ENCODE data around the gene ARHGAP24.
"Not testable (repeated sequence)": the region's sequence is repeated elsewhere in the genome, so short reads cannot be mapped to it uniquely, and the experiment has no call there.

Gene ARHGAP24

DNA sequence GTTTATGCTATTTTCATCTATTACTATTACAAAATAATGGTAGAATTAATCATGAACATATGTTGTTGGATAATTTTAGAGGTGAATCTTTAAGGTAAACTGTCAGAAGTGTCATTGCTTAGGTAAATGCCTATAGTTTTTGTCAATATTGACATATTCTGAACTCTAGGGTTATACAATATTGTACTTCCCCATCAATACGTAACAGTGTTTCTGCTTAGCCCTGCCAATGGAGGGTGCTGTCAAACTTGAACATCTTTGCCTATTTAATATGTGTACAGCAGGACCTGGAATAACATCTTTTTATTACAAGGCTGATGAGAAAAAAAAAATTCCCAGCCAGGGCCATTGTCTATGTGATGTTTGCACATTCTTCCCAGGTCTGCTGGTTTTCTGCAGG, 40.8 kb downstream of the ARHGAP24 start:
- Histone ChIP-seq H3K36me3 (replicated peaks; ENCODE audit: insufficient read depth, low read length) (no peaks in the 10 kb centered on the region), H3K9ac (ENCODE audit: low read length) (no peak overlapping the region), H3K4me2 (ENCODE audit: low read depth, low read length) (no peak overlapping the region), H4K20me1 (ENCODE audit: insufficient read depth, low read length) (no peaks in the 10 kb centered on the region), H3K79me2 (ENCODE audit: low read length) (no peaks in the 10 kb centered on the region), H2AFZ (ENCODE audit: low read length) (no peak overlapping the region), H3K9me3 (replicated peaks; ENCODE audit: insufficient read depth, low read length) (no peaks in the 10 kb centered on the region), H3K4me1 (ENCODE audit: low read length) (no peaks in the 10 kb centered on the region), H3K4me3 (ENCODE audit: low read length) (no peak overlapping the region), H3F3A (ENCODE audit: insufficient read depth, low read length) (no peaks in the 10 kb centered on the region), H3K27ac (ENCODE audit: low read length) (no peak overlapping the region), H3K9me2 (replicated peaks; ENCODE audit: insufficient read depth, low read length) (no peaks in the 10 kb centered on the region), H3K27me3 (replicated peaks; ENCODE audit: insufficient read depth, low read length) (no peaks in the 10 kb centered on the region)
- TF ChIP-seq EZH2phosphoT487 (IDR thresholded peaks at IDR 0.05; ENCODE audit: low read length) (no peak), EZH2 (optimal IDR thresholded peaks at IDR 0.05; ENCODE audit: low read depth, low read length) (no peak)
- TF ChIP-seq, protein P1, sequence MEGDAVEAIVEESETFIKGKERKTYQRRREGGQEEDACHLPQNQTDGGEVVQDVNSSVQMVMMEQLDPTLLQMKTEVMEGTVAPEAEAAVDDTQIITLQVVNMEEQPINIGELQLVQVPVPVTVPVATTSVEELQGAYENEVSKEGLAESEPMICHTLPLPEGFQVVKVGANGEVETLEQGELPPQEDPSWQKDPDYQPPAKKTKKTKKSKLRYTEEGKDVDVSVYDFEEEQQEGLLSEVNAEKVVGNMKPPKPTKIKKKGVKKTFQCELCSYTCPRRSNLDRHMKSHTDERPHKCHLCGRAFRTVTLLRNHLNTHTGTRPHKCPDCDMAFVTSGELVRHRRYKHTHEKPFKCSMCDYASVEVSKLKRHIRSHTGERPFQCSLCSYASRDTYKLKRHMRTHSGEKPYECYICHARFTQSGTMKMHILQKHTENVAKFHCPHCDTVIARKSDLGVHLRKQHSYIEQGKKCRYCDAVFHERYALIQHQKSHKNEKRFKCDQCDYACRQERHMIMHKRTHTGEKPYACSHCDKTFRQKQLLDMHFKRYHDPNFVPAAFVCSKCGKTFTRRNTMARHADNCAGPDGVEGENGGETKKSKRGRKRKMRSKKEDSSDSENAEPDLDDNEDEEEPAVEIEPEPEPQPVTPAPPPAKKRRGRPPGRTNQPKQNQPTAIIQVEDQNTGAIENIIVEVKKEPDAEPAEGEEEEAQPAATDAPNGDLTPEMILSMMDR (IDR thresholded peaks at IDR 0.05; ENCODE audit: low read length), result no peak
- DNase-seq, result no peak

DNA sequence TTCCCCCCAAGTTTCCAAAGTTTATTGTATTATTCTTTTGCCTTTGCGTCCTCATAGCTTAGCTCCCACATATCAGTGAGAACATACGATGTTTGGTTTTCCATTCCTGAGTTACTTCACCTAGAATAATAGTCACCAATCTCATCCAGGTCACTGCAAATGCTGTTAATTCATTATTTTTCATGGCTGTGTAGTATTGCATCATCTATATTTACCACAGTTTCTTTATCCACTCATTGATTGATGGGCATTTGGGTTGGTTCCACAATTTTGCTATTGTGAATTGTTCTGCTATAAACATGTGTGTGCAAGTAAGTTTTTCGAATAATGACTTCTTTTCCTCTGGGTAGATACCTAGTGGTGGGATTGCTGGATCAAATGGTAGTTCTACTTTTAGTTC, 43.6 kb downstream of the ARHGAP24 start:
- H3K4me1 ChIP-seq (ENCODE audit: low read length); H3K4me2 ChIP-seq (ENCODE audit: low read depth, low read length); H4K20me1 ChIP-seq (ENCODE audit: insufficient read depth, low read length); H3K36me3 ChIP-seq (replicated peaks; ENCODE audit: insufficient read depth, low read length); H2AFZ ChIP-seq (ENCODE audit: low read length); H3K9me3 ChIP-seq (replicated peaks; ENCODE audit: insufficient read depth, low read length); H3K4me3 ChIP-seq (ENCODE audit: low read length); DNase-seq; H3K79me2 ChIP-seq (ENCODE audit: low read length); H3K9ac ChIP-seq (ENCODE audit: low read length); H3K9me2 ChIP-seq (replicated peaks; ENCODE audit: insufficient read depth, low read length); H3F3A ChIP-seq (ENCODE audit: insufficient read depth, low read length); H3K27ac ChIP-seq (ENCODE audit: low read length); H3K27me3 ChIP-seq (replicated peaks; ENCODE audit: insufficient read depth, low read length): not testable (repeated sequence)

- no peak overlapping the region for H3K4me3 ChIP-seq (ENCODE audit: low read length)
Observed at GRCh38 chr4:85520765-85521749, 46.1 kb downstream of the ARHGAP24 start.

More at GRCh38 chr4:85520765-85521749, 46.1 kb downstream of the ARHGAP24 start:
- no peak overlapping the region for H3K9ac ChIP-seq (ENCODE audit: low read length)
- no peak overlapping the region for H3K4me2 ChIP-seq (ENCODE audit: low read depth, low read length)
- no peaks in the 10 kb centered on the region for H4K20me1 ChIP-seq (ENCODE audit: insufficient read depth, low read length)
- no peaks in the 10 kb centered on the region for H3K79me2 ChIP-seq (ENCODE audit: low read length)
- no peaks in the 10 kb centered on the region for H3K9me3 ChIP-seq (replicated peaks; ENCODE audit: insufficient read depth, low read length)
- H3K27me3 ChIP-seq (replicated peaks; ENCODE audit: insufficient read depth, low read length), result no peaks in the 10 kb centered on the region
- no peaks in the 10 kb centered on the region for H3K36me3 ChIP-seq (replicated peaks; ENCODE audit: insufficient read depth, low read length)
- no peak overlapping the region for H2AFZ ChIP-seq (ENCODE audit: low read length)
- H3F3A ChIP-seq (ENCODE audit: insufficient read depth, low read length), result no peaks in the 10 kb centered on the region
- H3K9me2 ChIP-seq (replicated peaks; ENCODE audit: insufficient read depth, low read length), result no peaks in the 10 kb centered on the region
- no peaks in the 10 kb centered on the region for H3K4me1 ChIP-seq (ENCODE audit: low read length)
- no peak for DNase-seq
- TF ChIP-seq EZH2phosphoT487 (IDR thresholded peaks at IDR 0.05; ENCODE audit: low read length), result no peak
- TF ChIP-seq, protein P1 (IDR thresholded peaks at IDR 0.05; ENCODE audit: low read length), result no peak
- no peak for TF ChIP-seq EZH2 (optimal IDR thresholded peaks at IDR 0.05; ENCODE audit: low read depth, low read length)
- no peak overlapping the region for H3K27ac ChIP-seq (ENCODE audit: low read length)

Measured in MM.1S (cell line).